CD14-positive monocyte (primary cell): ENCODE measurements around the gene HSPA1L. TPM values are rescaled to one million over a fixed set of nuclear protein-coding genes. Genes with fewer than 3 reads are reported as not detected.
"Not testable (repeated sequence)": the region's sequence is repeated elsewhere in the genome, so short reads cannot be mapped to it uniquely, and the experiment has no call there.

ENCODE experiments used
- DNase-seq, 3 donors: peaks; one replicate each; pipeline ENCODE4 v3.0.0-alpha.2; 2011 to 2022
- H2AFZ ChIP-seq: 2 replicates; pipeline ENCODE4 v1.6.0; 2012; ENCODE audit warnings: mild to moderate bottlenecking, low read depth, low read length, inconsistent platforms; ENCODE audit not compliant: insufficient read depth, poor library complexity, severe bottlenecking
- H3K27ac ChIP-seq, 2 donors: 1 replicate in 1 of 2; 2 replicates in 1 of 2; pipeline ENCODE4 v1.5.1; 2012 to 2013; ENCODE audit warnings: low read length in 2 of 2, control low read depth in 1 of 2, inconsistent platforms in 1 of 2, low read depth in 1 of 2, mild to moderate bottlenecking in 1 of 2
- H3K27me3 ChIP-seq, 2 donors: one replicate each; pipeline versions ENCODE4 v1.6.0 to v1.6.1; 2011 to 2013; ENCODE audit warnings: low read length in 2 of 2; ENCODE audit not compliant: control insufficient read depth in 2 of 2, insufficient read depth in 2 of 2
- H3K36me3 ChIP-seq, 2 donors: replicated peaks in 1 of 2; 1 replicate in 1 of 2; 2 replicates in 1 of 2; pipeline versions ENCODE4 v1.5.1 to v1.6.1; 2012 to 2013; ENCODE audit warnings: low read length in 2 of 2, control low read depth in 1 of 2, inconsistent platforms in 1 of 2, mild to moderate bottlenecking in 1 of 2; ENCODE audit not compliant: insufficient read depth in 2 of 2, control insufficient read depth in 1 of 2
- H3K4me1 ChIP-seq, 2 donors: 1 replicate in 1 of 2; 2 replicates in 1 of 2; pipeline versions ENCODE4 v1.5.1 to v1.6.1; 2012 to 2013; ENCODE audit warnings: low read length in 2 of 2, control low read depth in 1 of 2, inconsistent platforms in 1 of 2, mild to moderate bottlenecking in 1 of 2, moderate library complexity in 1 of 2; ENCODE audit not compliant: insufficient read depth in 2 of 2, control insufficient read depth in 1 of 2
- H3K4me2 ChIP-seq: replicated peaks from 2 replicates; pipeline ENCODE3; 2012; ENCODE audit warnings: low read length, moderate library complexity, mild to moderate bottlenecking; ENCODE audit not compliant: poor library complexity, severe bottlenecking; ENCODE audit errors: extremely low read depth
- H3K4me3 ChIP-seq, 3 experiments: fragments of 200-600 bp in 1 of 3; sonication (generic) in 1 of 3; replicated peaks in 1 of 3; 1 replicate in 2 of 3; 2 replicates in 1 of 3; pipeline ENCODE4 v1.5.1; 2011 to 2013; ENCODE audit warnings: low read length in 3 of 3, mild to moderate bottlenecking in 3 of 3, control low read depth in 2 of 3, low read depth in 2 of 3, inconsistent platforms in 1 of 3, moderate library complexity in 1 of 3
- H3K79me2 ChIP-seq: 2 replicates; pipeline ENCODE4 v1.6.0; 2012; ENCODE audit warnings: mild to moderate bottlenecking, control low read depth, inconsistent platforms, low read length, moderate library complexity; ENCODE audit not compliant: insufficient read depth
- H3K9ac ChIP-seq: 2 replicates; pipeline ENCODE4 v1.6.0; 2017; ENCODE audit warnings: low read length, mild to moderate bottlenecking; ENCODE audit not compliant: insufficient read depth, poor library complexity, severe bottlenecking
- H3K9me3 ChIP-seq, 2 donors: replicated peaks in 1 of 2; 1 replicate in 1 of 2; 2 replicates in 1 of 2; pipeline versions ENCODE4 v1.5.1 to v1.6.1; 2012 to 2013; ENCODE audit warnings: low read length in 2 of 2, control low read depth in 1 of 2; ENCODE audit not compliant: control insufficient read depth in 1 of 2, insufficient read depth in 1 of 2
- H4K20me1 ChIP-seq: 2 replicates; pipeline ENCODE4 v1.6.0; 2012; ENCODE audit warnings: mild to moderate bottlenecking, low read length, control low read depth, moderate library complexity; ENCODE audit not compliant: insufficient read depth
- H3K27ac Mint-ChIP-seq, 7 donors: one replicate each; pipeline ENCODE4 v1.8.0; 2020; ENCODE audit warnings: mild to moderate bottlenecking in 7 of 7, mixed read lengths in 7 of 7, moderate library complexity in 6 of 7, inconsistent platforms in 2 of 7
- H3K27me3 Mint-ChIP-seq, 3 donors: one replicate each; pipeline ENCODE4 v1.8.0; 2021 to 2022; ENCODE audit warnings: low read depth in 3 of 3, mild to moderate bottlenecking in 3 of 3, mixed read lengths in 3 of 3, moderate library complexity in 3 of 3, inconsistent platforms in 1 of 3
- H3K36me3 Mint-ChIP-seq, 2 donors: one replicate each; pipeline ENCODE4 v1.8.0; 2020; ENCODE audit warnings: mixed read lengths in 2 of 2, inconsistent platforms in 1 of 2, mild to moderate bottlenecking in 1 of 2
- H3K4me1 Mint-ChIP-seq: one replicate; pipeline ENCODE4 v1.8.0; 2020; ENCODE audit warnings: mild to moderate bottlenecking, mixed read lengths
- H3K4me3 Mint-ChIP-seq, 2 donors: one replicate each; pipeline ENCODE4 v1.8.0; 2020; ENCODE audit warnings: mild to moderate bottlenecking in 2 of 2, mixed read lengths in 2 of 2, moderate library complexity in 1 of 2
- H3K9me3 Mint-ChIP-seq, 7 donors: one replicate each; pipeline ENCODE4 v1.8.0; 2020 to 2022; ENCODE audit warnings: mixed read lengths in 7 of 7, mild to moderate bottlenecking in 6 of 7, moderate library complexity in 6 of 7, inconsistent platforms in 2 of 7
- WGBS: methylation state at CpG from one replicate; pipeline ENCODE4 v1.1.5; 2013; ENCODE audit warnings: missing lambda C conversion rate; ENCODE audit not compliant: insufficient coverage; 5-methylcytosine and 5-hydroxymethylcytosine counted together
- intact Hi-C, 2 donors: fragments of 100-400 bp; cut with micrococcal nuclease; formaldehyde crosslinking; loops; one replicate each; pipeline versions ENCODE4 v1.15.0 to v1.15.1; 2023
- polyA plus RNA-seq, 3 donors: library from polyadenylated mRNA; depleted of rRNA in 1 of 3; unstranded in 2 of 3; stranded (reverse) in 1 of 3; fragments of 300-500 nt in 2 of 3; fragments of >200 nt in 1 of 3; fragmentation: Illumina TruSeq in 2 of 3; gene quantifications; 1 replicate in 2 of 3; 2 replicates in 1 of 3; pipeline ENCODE4 v1.2.3, GENCODE V29; 2012 to 2021
- TF ChIP-seq, protein P1 (sequence below): fragments of 200-600 bp; IDR thresholded peaks from one replicate; pipeline ENCODE4 v1.8.0; 2022; ENCODE audit warnings: antibody characterized with exemption, mild to moderate bottlenecking

HSPA1L gene
- polyA plus RNA-seq, 3 donors = 0.53 to 0.72 (median 0.55) TPM

DNA sequence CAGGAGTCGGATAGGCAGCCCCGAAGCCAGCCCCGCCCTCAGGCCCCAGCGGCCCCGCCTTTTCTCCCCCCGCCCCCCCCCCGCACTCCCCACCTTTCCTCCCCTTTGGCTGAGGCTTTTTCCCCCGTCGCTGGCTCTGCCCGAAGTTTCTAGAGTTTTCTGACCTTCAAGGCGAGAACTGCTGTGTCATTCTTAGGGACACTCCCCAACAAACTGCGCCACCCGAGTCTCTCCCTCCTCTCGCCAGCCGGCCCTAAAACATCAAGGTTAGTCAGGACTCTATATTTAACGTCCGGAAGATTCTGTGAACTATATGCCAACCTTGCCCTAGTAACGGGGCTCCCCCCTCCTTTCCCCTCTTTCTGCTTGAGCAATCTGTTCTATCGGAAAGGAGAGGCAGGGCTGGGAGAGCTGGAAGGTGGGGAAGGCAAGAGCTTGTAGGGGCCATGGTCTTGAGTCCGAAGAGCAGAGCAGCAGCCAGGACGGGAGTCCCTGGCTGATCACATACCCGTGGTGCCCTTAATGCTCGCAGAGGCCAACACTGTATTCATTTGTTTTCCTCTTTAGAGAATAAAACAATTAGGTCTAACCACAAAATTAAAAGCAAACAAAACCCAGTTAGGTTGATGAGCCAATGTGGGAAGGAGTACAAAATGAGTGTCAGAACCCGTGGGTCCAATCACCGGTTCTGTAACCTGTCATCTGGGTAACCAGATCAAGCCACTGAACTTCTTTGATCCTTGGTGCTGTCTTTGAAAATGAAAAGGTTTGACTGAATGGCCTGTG lies 7.1 kb upstream of the HSPA1L start:
- Mint-ChIP-seq H3K36me3 (peaks cover 0 to 8% of the 10 kb centered on the region in 2 donors), H3K27me3 (peaks cover 0 to 4% (median 0%) of the 10 kb centered on the region in 3 donors), H3K27ac (peak overlapping the region; percentile 91 to 97 (median 94)), H3K4me3 (peak overlapping the region; percentile 87 to 92), H3K9me3 (peaks cover 0 to 2% (median 0%) of the 10 kb centered on the region in 7 donors), H3K4me1 (peaks cover 78% of the 10 kb centered on the region)
- H4K20me1 ChIP-seq = no peaks in the 10 kb centered on the region
- no peaks in the 10 kb centered on the region for H3K36me3 ChIP-seq
- TF ChIP-seq, protein P1, sequence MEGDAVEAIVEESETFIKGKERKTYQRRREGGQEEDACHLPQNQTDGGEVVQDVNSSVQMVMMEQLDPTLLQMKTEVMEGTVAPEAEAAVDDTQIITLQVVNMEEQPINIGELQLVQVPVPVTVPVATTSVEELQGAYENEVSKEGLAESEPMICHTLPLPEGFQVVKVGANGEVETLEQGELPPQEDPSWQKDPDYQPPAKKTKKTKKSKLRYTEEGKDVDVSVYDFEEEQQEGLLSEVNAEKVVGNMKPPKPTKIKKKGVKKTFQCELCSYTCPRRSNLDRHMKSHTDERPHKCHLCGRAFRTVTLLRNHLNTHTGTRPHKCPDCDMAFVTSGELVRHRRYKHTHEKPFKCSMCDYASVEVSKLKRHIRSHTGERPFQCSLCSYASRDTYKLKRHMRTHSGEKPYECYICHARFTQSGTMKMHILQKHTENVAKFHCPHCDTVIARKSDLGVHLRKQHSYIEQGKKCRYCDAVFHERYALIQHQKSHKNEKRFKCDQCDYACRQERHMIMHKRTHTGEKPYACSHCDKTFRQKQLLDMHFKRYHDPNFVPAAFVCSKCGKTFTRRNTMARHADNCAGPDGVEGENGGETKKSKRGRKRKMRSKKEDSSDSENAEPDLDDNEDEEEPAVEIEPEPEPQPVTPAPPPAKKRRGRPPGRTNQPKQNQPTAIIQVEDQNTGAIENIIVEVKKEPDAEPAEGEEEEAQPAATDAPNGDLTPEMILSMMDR = no peak
- no peaks in the 10 kb centered on the region for H3K27me3 ChIP-seq
- DNase-seq = peak; percentile 68 to 89 (median 76)
- peak overlapping the region; percentile 98 for H3K4me2 ChIP-seq
- peak overlapping the region; percentile 89 for H2AFZ ChIP-seq
- WGBS = 0% methylated on average over 8 of the region's 25 CpGs
- H3K79me2 ChIP-seq = peaks cover 52% of the 10 kb centered on the region
- peak overlapping the region; percentile 70 for H3K9ac ChIP-seq
- H3K9me3 ChIP-seq = no peaks in the 10 kb centered on the region
- intact Hi-C loops = no loop called here
- peak overlapping the region; percentile 69 to 76 for H3K27ac ChIP-seq
- peaks cover 73 to 92% of the 10 kb centered on the region in 2 donors for H3K4me1 ChIP-seq
- H3K4me3 ChIP-seq = peak overlapping the region; percentile 56 to 93 (median 72)

- Histone ChIP-seq H3K4me1 (peaks cover 69 to 86% of the 10 kb centered on the region in 2 donors), H3K79me2 (peaks cover 54% of the 10 kb centered on the region), H3K9ac (peak overlapping the region; percentile 70), H3K4me3 (peak overlapping the region; percentile 56 to 93 (median 72)), H3K27ac (peak overlapping the region; percentile 69 to 76), H3K9me3 (no peaks in the 10 kb centered on the region), H3K4me2 (peak overlapping the region; percentile 98), H3K27me3 (no peaks in the 10 kb centered on the region), H4K20me1 (no peaks in the 10 kb centered on the region), H3K36me3 (no peaks in the 10 kb centered on the region), H2AFZ (peak overlapping the region; percentile 89)
- Mint-ChIP-seq H3K9me3 (peaks cover 0 to 2% (median 0%) of the 10 kb centered on the region in 7 donors), H3K27ac (peak overlapping the region; percentile 91 to 97 (median 94)), H3K4me1 (peaks cover 71% of the 10 kb centered on the region), H3K4me3 (peak overlapping the region; percentile 87 to 92), H3K27me3 (peaks cover 0 to 4% (median 0%) of the 10 kb centered on the region in 3 donors), H3K36me3 (peaks cover 0 to 8% of the 10 kb centered on the region in 2 donors)
- 2% methylated on average over 13 of the region's 39 CpGs for WGBS
- intact Hi-C loops = no loop called here
- TF ChIP-seq, protein P1 = no peak
- peak; percentile 24 to 45 (median 30) for DNase-seq
Observed at GRCh38 chr6:31821301-31822035, 6.4 kb upstream of the HSPA1L start.

DNA sequence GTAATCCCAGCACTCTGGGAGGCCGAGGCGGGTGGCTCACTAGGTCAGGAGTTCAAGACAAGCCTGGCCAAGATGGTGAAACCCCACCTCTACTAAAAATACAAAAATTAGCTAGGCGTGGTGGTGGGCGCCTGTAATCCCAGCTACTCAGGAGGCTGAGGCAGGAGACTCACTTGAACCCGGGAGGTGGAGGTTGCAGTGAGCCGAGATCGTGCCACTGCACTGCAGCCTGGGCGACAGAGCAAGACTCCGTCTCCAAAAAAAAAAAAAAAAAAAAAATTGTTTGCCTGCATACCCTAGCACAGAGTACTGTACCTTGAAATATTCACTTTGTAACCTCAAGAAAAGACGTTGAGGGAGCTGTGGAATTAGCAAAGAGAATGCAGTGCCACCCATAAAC lies 5.3 kb upstream of the HSPA1L start:
- H3K4me1 ChIP-seq = peaks cover 62 to 78% of the 10 kb centered on the region in 2 donors
- H3K27me3 Mint-ChIP-seq, intact Hi-C loops, H3K4me3 Mint-ChIP-seq, H3K9me3 Mint-ChIP-seq, DNase-seq, H3K27ac Mint-ChIP-seq, H3K9me3 ChIP-seq, H3K27me3 ChIP-seq, H3K36me3 Mint-ChIP-seq, H3K36me3 ChIP-seq, H2AFZ ChIP-seq, H4K20me1 ChIP-seq, H3K9ac ChIP-seq: not testable (repeated sequence)
- H3K27ac ChIP-seq = peak overlapping the region in 1 of 2 donors; percentile 69
- peak overlapping the region in 1 of 3 experiments; percentile 93 for H3K4me3 ChIP-seq
- peak overlapping the region; percentile 98 for H3K4me2 ChIP-seq
- H3K4me1 Mint-ChIP-seq = peaks cover 62% of the 10 kb centered on the region
- H3K79me2 ChIP-seq = peaks cover 52% of the 10 kb centered on the region
- no CpG with 5 or more reads among the region's 10 CpGs for WGBS
